ENCODE data around the gene PFKFB4. TPM values are rescaled to one million over a fixed set of nuclear protein-coding genes. Genes with fewer than 3 reads are reported as not detected.

Gene PFKFB4
- total and polyA plus RNA-seq, 2 of the 4 experiments (the other 2 are of a cell fraction) = 16.9 to 17.0 TPM

- Histone ChIP-seq H2AK5ac (ENCODE audit: low read depth, low read length) (no peak overlapping the region), H3K4ac (ENCODE audit: low read depth, low read length) (no peak overlapping the region), H3K9me1 (ENCODE audit: insufficient read depth, low read length) (peaks cover 11% of the 10 kb centered on the region), H3K79me1 (ENCODE audit: low read depth in 1 of 2, low read length in 2 of 2) (peaks cover 4 to 12% of the 10 kb centered on the region in 2 experiments; a peak in 2 of 4 replicates), H3K18ac (ENCODE audit: low read depth, low read length) (no peak overlapping the region), H3K27me3 (ENCODE audit: control insufficient read depth, insufficient read depth, low read length) (no peaks in the 10 kb centered on the region), H4K91ac (ENCODE audit: insufficient read depth, low read depth, low read length) (no peak overlapping the region), H3K36me3 (ENCODE audit: control insufficient read depth, insufficient read depth, low read length) (peaks cover 83% of the 10 kb centered on the region), H3K27ac (ENCODE audit: insufficient read depth, low read length) (no peak overlapping the region), H3K23ac (ENCODE audit: low read depth, low read length) (no peak overlapping the region), H2BK120ac (ENCODE audit: low read depth, low read length) (no peak overlapping the region), H3K56ac (ENCODE audit: extremely low read depth, insufficient read depth, low read length) (no peak overlapping the region), H3K4me3 (ENCODE audit: insufficient read depth, low read depth, low read length) (no peak overlapping the region), H3K14ac (replicated peaks; ENCODE audit: low read depth, low read length) (no peak overlapping the region), H3K9me3 (ENCODE audit: control insufficient read depth, insufficient read depth, low read length) (no peaks in the 10 kb centered on the region), H2BK15ac (ENCODE audit: low read depth, low read length) (no peak overlapping the region), H3K4me1 (ENCODE audit: control insufficient read depth, insufficient read depth, low read length) (no peaks in the 10 kb centered on the region), H4K20me1 (ENCODE audit: insufficient read depth, low read length) (peaks cover 6% of the 10 kb centered on the region; the same call in 1 of the 2 replicates), H2AFZ (replicated peaks; ENCODE audit: low read length, poor library complexity) (no peak overlapping the region), H3K4me2 (ENCODE audit: low read depth, low read length) (no peak overlapping the region), H4K5ac (ENCODE audit: low read depth, low read length) (no peak overlapping the region), H4K8ac (ENCODE audit: low read depth in 2 of 2, low read length in 2 of 2) (no peak overlapping the region), H2AK9ac (replicated peaks; ENCODE audit: low read depth, low read length, poor library complexity) (no peak overlapping the region), H3K9ac (ENCODE audit: low read depth, low read length) (no peak overlapping the region), H2BK20ac (ENCODE audit: low read depth, low read length) (no peak overlapping the region), H2BK5ac (ENCODE audit: low read depth, low read length, poor library complexity, severe bottlenecking) (no peak overlapping the region)
- ChIA-PET POLR2A (ENCODE audit: unreplicated experiment) (no interaction called here), CTCF (no interaction called here)
- intact Hi-C loops (cut with micrococcal nuclease) = no loop called here
- no TSS peak for BruUV-seq (replicated peaks)
- TF ChIP-seq, protein P1, sequence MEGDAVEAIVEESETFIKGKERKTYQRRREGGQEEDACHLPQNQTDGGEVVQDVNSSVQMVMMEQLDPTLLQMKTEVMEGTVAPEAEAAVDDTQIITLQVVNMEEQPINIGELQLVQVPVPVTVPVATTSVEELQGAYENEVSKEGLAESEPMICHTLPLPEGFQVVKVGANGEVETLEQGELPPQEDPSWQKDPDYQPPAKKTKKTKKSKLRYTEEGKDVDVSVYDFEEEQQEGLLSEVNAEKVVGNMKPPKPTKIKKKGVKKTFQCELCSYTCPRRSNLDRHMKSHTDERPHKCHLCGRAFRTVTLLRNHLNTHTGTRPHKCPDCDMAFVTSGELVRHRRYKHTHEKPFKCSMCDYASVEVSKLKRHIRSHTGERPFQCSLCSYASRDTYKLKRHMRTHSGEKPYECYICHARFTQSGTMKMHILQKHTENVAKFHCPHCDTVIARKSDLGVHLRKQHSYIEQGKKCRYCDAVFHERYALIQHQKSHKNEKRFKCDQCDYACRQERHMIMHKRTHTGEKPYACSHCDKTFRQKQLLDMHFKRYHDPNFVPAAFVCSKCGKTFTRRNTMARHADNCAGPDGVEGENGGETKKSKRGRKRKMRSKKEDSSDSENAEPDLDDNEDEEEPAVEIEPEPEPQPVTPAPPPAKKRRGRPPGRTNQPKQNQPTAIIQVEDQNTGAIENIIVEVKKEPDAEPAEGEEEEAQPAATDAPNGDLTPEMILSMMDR (conservative IDR thresholded peaks at IDR 0.05; ENCODE audit: low read depth, low read length) = no peak
- TF ChIP-seq MXI1 (IDR thresholded peaks at IDR 0.05; ENCODE audit: borderline replicate concordance, low read depth, low read length) (no peak), RAD21 (IDR thresholded peaks at IDR 0.05; ENCODE audit: low read length) (no peak), POLR2A (IDR thresholded peaks at IDR 0.05; ENCODE audit: low read depth, low read length) (no peak), SMC3 (IDR thresholded peaks at IDR 0.05; ENCODE audit: low read depth, low read length) (no peak), MAZ (IDR thresholded peaks at IDR 0.05; ENCODE audit: borderline replicate concordance, low read depth, low read length) (no peak), ELK1 (IDR thresholded peaks at IDR 0.05; ENCODE audit: borderline replicate concordance, low read depth, low read length) (no peak), RCOR1 (IDR thresholded peaks at IDR 0.05; ENCODE audit: insufficient replicate concordance, low read length) (no peak), CHD1 (IDR thresholded peaks at IDR 0.05; ENCODE audit: low read depth, low read length) (no peak)
- no peak for ATAC-seq (ENCODE audit: low read depth)
- 80% methylated on average over 6 of the region's 17 CpGs; no CpG with 5 or more reads in 1 of the 2 experiments for WGBS, 2 experiments (ENCODE audit: extremely low coverage in 2 of 2, insufficient read length in 1 of 2)
- DNase-seq = no peak
- dilution Hi-C loops (cut with HindIII; ENCODE audit: low sequenced_read_pairs, unreplicated experiment) = no loop called here
- in situ Hi-C loops (cut with MboI; ENCODE audit: low sequenced_read_pairs) = no loop called here
Measured at GRCh38 chr3:48575366-48575765, 18.8 kb upstream of the PFKFB4 start.
